HEK293T (cell line): ENCODE data around the gene DPY30.

Experiments
- BHLHE40 ChIP-seq: fragments of 450-650 bp; IDR thresholded peaks from 2 replicates; pipeline ENCODE4 v1.6.1; 2016; ENCODE audit warnings: mild to moderate bottlenecking, moderate library complexity, borderline replicate concordance
- ELF4 ChIP-seq: fragments of 450-650 bp; IDR thresholded peaks from 2 replicates; pipeline ENCODE4 v1.6.1; 2017; ENCODE audit warnings: antibody characterized with exemption
- FOXA1 ChIP-seq: fragments of 450-650 bp; IDR thresholded peaks from 2 replicates; pipeline ENCODE4 v1.6.1; 2016; ENCODE audit warnings: mild to moderate bottlenecking
- FOXK2 ChIP-seq: fragments of 450-650 bp; IDR thresholded peaks from 2 replicates; pipeline ENCODE4 v1.6.1; 2016; ENCODE audit warnings: mild to moderate bottlenecking
- LEF1 ChIP-seq: fragments of 450-650 bp; IDR thresholded peaks from 2 replicates; pipeline ENCODE4 v1.6.1; 2017; ENCODE audit warnings: mild to moderate bottlenecking, borderline replicate concordance
- NFRKB ChIP-seq: fragments of 450-650 bp; IDR thresholded peaks from 2 replicates; pipeline ENCODE4 v1.6.1; 2016; ENCODE audit warnings: mild to moderate bottlenecking, moderate library complexity
- SP1 ChIP-seq: fragments of 450-650 bp; IDR thresholded peaks from 2 replicates; pipeline ENCODE4 v1.6.1; 2017
- TARDBP ChIP-seq: fragments of 450-650 bp; IDR thresholded peaks from 2 replicates; pipeline ENCODE4 v1.6.1; 2016
- ZNF384 ChIP-seq: fragments of 450-650 bp; IDR thresholded peaks from 2 replicates; pipeline ENCODE4 v1.6.1; 2016

DNA sequence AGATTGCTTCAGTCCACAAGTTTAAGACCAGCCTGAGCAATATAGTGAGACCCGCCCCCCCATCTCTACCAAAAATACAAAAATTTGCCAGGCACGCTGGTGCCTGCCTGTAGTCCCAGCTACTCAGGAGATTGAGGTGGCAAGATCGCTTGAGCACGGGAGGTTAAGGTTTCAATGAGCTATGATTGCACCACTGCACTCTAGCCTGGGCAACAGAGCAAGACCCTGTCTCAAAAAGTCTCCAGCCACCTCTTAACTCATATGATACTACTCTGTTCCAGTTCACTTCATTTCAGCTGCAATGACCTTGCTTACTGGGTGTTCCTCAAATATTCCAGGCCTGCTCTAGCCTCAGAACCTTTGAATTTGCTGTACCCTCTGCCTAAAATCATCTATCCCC is 40.2 kb downstream of the DPY30 start:
- TF ChIP-seq BHLHE40 (no peak), ELF4 (no peak), TARDBP (no peak), FOXK2 (no peak), LEF1 (no peak), SP1 (no peak), ZNF384 (no peak), NFRKB (no peak), FOXA1 (no peak)
